ENCODE measurements around the gene MEF2B. TPM values are rescaled to one million over a fixed set of nuclear protein-coding genes. Genes with fewer than 3 reads are reported as not detected.

MEF2B gene
- total and polyA plus RNA-seq, 10 donors: 2.2 to 15.5 (median 3.4) TPM

DNA sequence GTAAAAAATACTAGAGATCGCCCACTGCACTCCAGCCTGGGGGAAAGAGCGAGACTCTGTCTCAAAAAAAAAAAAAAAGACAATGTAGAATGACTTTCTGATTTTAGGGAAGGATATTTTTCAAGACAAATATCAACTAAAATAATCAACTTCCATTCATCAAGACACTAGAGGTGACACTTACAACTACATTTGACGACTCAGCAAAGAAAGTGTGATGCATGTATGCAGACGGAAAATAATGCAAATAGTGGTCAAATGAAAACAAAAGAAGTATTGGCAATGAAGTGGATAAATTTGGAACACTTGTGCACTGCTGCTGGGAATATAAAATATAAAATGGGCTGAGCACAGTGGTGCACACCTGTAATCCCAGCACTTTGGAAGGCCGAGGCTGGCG lies 44.0 kb downstream of the MEF2B start:
- WGBS, 5 donors: 90 to 99% (median 95%) methylated on average over 6 of the region's 6 CpGs
- no peak for DNase-seq

DNA sequence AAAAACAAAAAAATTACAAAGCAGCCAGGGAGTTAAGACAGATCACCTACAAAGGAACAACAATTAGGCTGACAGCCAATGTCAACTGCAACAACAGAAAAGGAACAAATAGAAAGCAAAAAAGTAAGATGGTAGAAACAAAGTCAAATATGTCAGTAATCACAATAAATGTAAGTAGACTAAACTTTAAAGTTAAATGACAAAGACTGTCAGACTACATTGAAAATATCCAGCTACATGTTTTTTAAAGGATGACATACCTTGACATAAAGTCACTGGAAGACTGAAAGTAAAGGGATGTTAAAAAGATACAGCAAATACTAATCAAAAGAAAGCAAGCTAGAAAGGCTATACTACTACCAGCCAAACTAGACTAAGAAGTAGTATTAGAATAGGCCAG lies 46.7 kb downstream of the MEF2B start:
- Histone ChIP-seq H3K27me3 (replicated peaks in 1 of 7) (no peaks in the 10 kb centered on the region), H3K4me1 (no peaks in the 10 kb centered on the region), H3K4me3 (no peak overlapping the region), H3K36me3 (peaks cover 0 to 51% (median 19%) of the 10 kb centered on the region in 6 donors), H3K9me3 (peaks cover 0 to 15% (median 11%) of the 10 kb centered on the region in 8 donors), H3K27ac (no peak overlapping the region)
- DNase-seq: no peak
- intact Hi-C loops (cut with DNase I; ENCODE audit: low total_unique reads): no loop called here
- TF ChIP-seq POLR2A (IDR thresholded peaks at IDR 0.05) (no peak), POLR2AphosphoS5 (IDR thresholded peaks at IDR 0.05) (no peak)
- TF ChIP-seq, protein P1, sequence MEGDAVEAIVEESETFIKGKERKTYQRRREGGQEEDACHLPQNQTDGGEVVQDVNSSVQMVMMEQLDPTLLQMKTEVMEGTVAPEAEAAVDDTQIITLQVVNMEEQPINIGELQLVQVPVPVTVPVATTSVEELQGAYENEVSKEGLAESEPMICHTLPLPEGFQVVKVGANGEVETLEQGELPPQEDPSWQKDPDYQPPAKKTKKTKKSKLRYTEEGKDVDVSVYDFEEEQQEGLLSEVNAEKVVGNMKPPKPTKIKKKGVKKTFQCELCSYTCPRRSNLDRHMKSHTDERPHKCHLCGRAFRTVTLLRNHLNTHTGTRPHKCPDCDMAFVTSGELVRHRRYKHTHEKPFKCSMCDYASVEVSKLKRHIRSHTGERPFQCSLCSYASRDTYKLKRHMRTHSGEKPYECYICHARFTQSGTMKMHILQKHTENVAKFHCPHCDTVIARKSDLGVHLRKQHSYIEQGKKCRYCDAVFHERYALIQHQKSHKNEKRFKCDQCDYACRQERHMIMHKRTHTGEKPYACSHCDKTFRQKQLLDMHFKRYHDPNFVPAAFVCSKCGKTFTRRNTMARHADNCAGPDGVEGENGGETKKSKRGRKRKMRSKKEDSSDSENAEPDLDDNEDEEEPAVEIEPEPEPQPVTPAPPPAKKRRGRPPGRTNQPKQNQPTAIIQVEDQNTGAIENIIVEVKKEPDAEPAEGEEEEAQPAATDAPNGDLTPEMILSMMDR (IDR thresholded peaks at IDR 0.05 in 8 of 11, conservative IDR thresholded peaks at IDR 0.05 in 3 of 11): no peak

More for the DNA sequence above, 44.0 kb downstream of the MEF2B start:
- Histone ChIP-seq H3K9me3 (peaks cover 0 to 15% (median 11%) of the 10 kb centered on the region in 8 donors), H3K4me1 (no peaks in the 10 kb centered on the region), H3K4me3 (no peak overlapping the region), H3K27me3 (replicated peaks in 1 of 7) (no peaks in the 10 kb centered on the region), H3K36me3 (peaks cover 0 to 28% (median 13%) of the 10 kb centered on the region in 6 donors), H3K27ac (no peak overlapping the region)
- TF ChIP-seq POLR2AphosphoS5 (IDR thresholded peaks at IDR 0.05) (no peak), POLR2A (IDR thresholded peaks at IDR 0.05) (no peak)
- TF ChIP-seq, protein P1 (IDR thresholded peaks at IDR 0.05 in 8 of 11, conservative IDR thresholded peaks at IDR 0.05 in 3 of 11): no peak
- intact Hi-C loops (cut with DNase I; ENCODE audit: low total_unique reads): no loop called here

DNA sequence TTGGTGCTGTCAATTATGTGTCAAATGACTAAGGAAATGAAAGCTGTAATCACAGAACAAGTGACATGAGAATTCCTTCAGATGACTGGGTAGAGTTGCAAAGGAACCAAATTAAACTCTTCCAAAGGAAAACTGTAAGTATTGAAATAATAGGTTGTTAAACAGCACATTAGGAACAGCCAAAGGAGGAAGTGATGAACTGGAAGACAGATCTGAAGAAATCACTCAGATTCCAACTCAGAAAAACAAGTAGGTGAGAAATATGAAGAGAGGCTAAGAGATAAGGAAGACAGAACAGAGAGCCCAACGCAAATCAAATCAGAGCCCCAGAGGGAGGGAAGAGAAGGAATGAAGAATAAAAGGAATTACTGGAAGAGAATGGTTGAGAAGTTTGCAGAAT lies 47.2 kb downstream of the MEF2B start:
- DNase-seq: no peak
- intact Hi-C loops (cut with DNase I; ENCODE audit: low total_unique reads): no loop called here
- 89 to 100% (median 93%) methylated on average over 1 of the region's 1 CpG for WGBS, 5 donors
- H3K9me3 ChIP-seq: peaks cover 0 to 15% (median 11%) of the 10 kb centered on the region in 8 donors
- TF ChIP-seq, protein P1 (IDR thresholded peaks at IDR 0.05 in 8 of 11, conservative IDR thresholded peaks at IDR 0.05 in 3 of 11): no peak
- TF ChIP-seq POLR2AphosphoS5 (IDR thresholded peaks at IDR 0.05): no peak
- no peak for TF ChIP-seq POLR2A (IDR thresholded peaks at IDR 0.05)
- H3K27ac ChIP-seq: no peak overlapping the region
- no peaks in the 10 kb centered on the region for H3K4me1 ChIP-seq
- H3K4me3 ChIP-seq: no peak overlapping the region
- no peaks in the 10 kb centered on the region for H3K27me3 ChIP-seq (replicated peaks in 1 of 7)
- peaks cover 0 to 52% (median 20%) of the 10 kb centered on the region in 6 donors for H3K36me3 ChIP-seq

DNA sequence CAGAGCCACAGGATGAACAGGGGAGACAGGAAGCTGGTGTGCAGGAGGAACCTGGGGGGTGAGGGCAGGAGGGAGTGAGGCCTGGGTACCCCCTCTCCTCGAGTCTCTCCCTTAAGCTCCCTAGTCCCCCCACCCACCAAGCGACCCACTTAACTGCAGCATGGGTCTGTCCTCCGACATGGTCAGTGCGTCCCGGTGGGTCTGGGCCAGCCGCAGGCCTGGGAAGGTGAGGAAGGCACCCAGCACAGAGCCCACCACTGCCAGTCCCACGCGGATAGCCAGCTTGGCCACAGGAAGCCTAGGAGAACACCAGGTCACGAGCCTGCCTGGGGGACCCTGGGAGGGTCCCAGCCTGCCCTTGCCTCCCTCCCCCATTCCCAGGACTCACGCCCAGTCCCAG lies 48.7 kb downstream of the MEF2B start:
- Histone ChIP-seq H3K36me3 (peaks cover 0 to 52% (median 20%) of the 10 kb centered on the region in 6 donors), H3K27ac (no peak overlapping the region), H3K4me3 (no peak overlapping the region), H3K4me1 (no peaks in the 10 kb centered on the region), H3K27me3 (replicated peaks in 1 of 7) (no peaks in the 10 kb centered on the region), H3K9me3 (peaks cover 0 to 15% (median 11%) of the 10 kb centered on the region in 8 donors)
- TF ChIP-seq, protein P1 (IDR thresholded peaks at IDR 0.05 in 8 of 11, conservative IDR thresholded peaks at IDR 0.05 in 3 of 11): no peak
- no peak for TF ChIP-seq POLR2A (IDR thresholded peaks at IDR 0.05)
- no peak for TF ChIP-seq POLR2AphosphoS5 (IDR thresholded peaks at IDR 0.05)
- no peak for DNase-seq
- WGBS, 5 donors: 85 to 92% (median 88%) methylated on average over 10 of the region's 10 CpGs
- intact Hi-C loops (cut with DNase I; ENCODE audit: low total_unique reads): no loop called here

Measured in spleen (tissue), 11 donors.